Measurements from ENCODE around the gene PCDHAC1.
"Not testable (repeated sequence)": the region's sequence is repeated elsewhere in the genome, so short reads cannot be mapped to it uniquely, and the experiment has no call there.

Gene PCDHAC1, protein sequence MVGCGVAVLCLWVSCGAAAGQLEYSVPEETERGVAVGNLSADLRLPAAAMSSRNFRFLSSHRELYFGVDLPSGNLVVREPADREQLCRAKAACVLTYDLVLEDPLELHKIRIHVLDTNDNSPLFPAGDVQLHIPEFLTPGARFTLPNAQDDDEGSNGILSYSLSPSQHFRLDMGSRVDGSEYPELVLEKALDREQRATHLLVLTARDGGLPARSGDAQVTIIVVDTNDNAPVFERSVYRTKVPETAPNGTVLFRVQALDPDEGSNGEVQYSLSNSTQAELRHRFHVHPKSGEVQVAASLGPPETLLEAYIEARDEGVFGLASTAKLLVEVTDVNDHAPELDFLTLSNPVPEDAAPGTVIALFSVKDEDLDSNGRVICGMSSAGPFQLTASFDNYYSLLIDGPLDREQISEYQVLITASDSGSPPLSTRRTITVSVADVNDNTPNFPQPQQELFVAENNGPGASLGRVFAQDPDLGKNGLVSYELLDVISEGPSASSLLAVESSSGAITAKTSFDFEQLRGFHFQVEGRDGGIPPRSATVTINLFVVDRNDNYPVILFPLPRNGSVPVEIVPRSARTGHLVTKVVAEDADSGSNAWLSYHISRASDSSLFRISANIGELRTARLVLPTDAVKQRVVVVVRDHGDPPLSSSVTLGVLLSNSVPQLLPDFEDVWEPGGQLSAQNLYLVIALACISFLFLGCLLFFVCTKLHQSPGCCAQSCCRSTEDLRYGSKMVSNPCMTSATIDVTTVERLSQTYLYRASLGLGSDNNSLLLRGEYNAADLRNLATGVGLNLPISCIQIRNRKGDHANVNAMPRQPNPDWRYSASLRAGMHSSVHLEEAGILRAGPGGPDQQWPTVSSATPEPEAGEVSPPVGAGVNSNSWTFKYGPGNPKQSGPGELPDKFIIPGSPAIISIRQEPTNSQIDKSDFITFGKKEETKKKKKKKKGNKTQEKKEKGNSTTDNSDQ

DNA sequence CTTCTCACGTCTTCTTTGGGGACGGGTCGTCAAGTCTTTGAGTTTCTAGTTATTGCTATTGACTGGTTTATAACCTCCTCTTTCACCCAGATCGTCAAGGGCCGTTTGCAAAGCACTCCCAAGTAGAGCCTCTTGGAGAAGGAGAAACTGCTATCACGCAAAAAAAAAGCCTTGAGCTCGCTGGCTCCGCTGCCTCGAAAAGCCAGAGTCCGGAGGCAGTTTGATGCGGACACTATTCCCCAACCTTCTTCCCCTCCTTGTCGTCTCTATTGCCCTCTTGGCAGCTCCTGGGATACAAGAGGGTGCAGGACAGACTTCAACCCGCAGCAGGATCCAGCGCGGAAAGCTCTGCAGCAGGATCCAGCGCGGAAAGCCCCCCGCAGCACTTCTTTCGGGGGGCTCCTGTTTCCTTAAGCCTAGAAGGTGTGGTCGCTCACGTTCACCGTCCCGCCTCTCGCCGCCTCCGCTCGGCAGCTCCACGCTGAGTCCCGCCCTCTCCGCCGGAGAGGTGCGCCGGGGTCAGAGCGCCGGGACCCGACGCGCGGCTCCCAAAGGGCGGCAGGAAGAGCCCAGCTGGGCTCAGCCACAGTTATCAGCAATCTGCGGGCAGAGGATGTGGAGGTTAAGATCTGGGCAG lies at the start of gene PCDHAC1:
TSS of gene PCDHAC1 (plus strand) at position 494 of the 637 bp plus-strand sequence. CDS start 594 bp downstream, outside the sequence.
- Histone ChIP-seq H3K4me3 (ENCODE audit: low read length) (peak within 1 kb of the TSS; percentile 55), H3K36me3 (ENCODE audit: insufficient read depth, low read length) (no peaks in the 10 kb centered on the region), H3K4me1 (ENCODE audit: insufficient read depth, low read length) (peaks cover 4% of the 10 kb centered on the region), H3K9me3 (ENCODE audit: low read length) (peaks cover 3% of the 10 kb centered on the region), H2AFZ (ENCODE audit: low read depth, low read length) (peak within 1 kb of the TSS; percentile 33), H3K27me3 (ENCODE audit: insufficient read depth, low read length) (no peaks in the 10 kb centered on the region)

DNA sequence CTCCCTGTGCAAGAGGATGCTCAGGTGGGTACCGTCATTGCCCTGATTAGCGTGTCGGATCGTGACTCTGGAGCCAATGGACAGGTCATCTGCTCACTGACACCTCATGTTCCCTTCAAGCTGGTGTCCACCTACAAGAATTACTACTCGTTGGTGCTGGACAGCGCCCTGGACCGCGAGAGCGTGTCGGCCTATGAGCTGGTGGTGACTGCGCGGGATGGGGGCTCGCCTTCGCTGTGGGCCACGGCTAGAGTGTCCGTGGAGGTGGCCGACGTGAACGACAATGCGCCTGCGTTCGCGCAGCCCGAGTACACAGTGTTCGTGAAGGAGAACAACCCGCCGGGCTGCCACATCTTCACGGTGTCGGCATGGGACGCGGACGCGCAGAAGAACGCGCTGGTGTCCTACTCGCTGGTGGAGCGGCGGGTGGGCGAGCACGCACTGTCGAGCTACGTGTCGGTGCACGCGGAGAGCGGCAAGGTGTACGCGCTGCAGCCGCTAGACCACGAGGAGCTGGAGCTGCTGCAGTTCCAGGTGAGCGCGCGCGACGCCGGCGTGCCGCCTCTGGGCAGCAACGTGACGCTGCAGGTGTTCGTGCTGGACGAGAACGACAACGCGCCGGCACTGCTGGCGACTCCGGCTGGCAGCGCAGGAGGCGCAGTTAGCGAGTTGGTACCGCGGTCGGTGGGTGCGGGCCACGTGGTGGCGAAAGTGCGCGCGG lies 49.4 kb upstream of the PCDHAC1 start:
- H3K4me3 ChIP-seq (ENCODE audit: low read length); H3K27me3 ChIP-seq (ENCODE audit: insufficient read depth, low read length); H3K4me1 ChIP-seq (ENCODE audit: insufficient read depth, low read length); H2AFZ ChIP-seq (ENCODE audit: low read depth, low read length): not testable (repeated sequence)
- Histone ChIP-seq H3K36me3 (ENCODE audit: insufficient read depth, low read length) (peaks cover 18% of the 10 kb centered on the region), H3K9me3 (ENCODE audit: low read length) (peaks cover 26% of the 10 kb centered on the region)

DNA sequence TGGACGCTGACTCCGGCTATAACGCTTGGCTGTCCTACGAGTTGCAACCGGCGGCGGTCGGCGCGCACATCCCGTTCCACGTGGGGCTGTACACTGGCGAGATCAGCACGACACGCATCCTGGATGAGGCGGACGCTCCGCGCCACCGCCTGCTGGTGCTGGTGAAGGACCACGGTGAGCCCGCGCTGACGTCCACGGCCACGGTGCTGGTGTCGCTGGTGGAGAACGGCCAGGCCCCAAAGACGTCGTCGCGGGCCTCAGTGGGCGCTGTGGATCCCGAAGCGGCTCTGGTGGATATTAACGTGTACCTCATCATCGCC lies 48.9 kb upstream of the PCDHAC1 start:
- Histone ChIP-seq H3K27me3 (ENCODE audit: insufficient read depth, low read length) (no peaks in the 10 kb centered on the region), H3K4me1 (ENCODE audit: insufficient read depth, low read length) (no peaks in the 10 kb centered on the region), H3K4me3 (ENCODE audit: low read length) (no peak overlapping the region), H3K9me3 (ENCODE audit: low read length) (peaks cover 28% of the 10 kb centered on the region), H2AFZ (ENCODE audit: low read depth, low read length) (no peak overlapping the region), H3K36me3 (ENCODE audit: insufficient read depth, low read length) (peaks cover 23% of the 10 kb centered on the region)

DNA sequence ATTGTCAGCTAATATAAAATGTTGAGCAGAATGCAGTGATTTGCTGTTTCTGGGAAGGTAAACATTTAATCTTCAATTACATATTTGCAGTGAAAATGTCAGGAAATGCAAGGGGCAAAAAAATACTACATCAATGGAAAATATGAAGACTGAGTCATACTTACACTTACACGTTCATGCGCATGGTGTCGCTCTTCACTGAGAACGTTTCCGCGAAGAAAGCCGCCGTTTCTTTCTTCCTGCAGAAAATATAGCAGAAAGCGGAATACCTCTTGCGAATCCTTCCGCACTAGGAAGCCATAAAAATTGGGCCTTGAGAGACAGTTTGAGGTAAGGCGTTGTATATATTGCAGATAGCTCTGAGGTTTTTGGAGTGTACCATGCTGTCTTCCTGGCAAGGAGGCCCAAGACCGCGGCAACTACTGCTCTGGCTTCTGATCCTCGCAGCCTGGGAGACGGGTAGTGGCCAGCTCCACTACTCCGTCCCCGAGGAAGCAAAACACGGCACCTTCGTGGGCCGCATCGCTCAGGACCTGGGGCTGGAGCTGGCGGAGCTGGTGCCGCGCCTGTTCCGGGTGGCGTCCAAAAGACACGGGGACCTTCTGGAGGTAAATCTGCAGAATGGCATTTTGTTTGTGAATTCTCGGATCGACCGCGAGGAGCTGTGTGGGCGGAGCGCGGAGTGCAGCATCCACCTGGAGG lies 44.1 kb upstream of the PCDHAC1 start, which contains the start of gene PCDHA13:
TSS of gene PCDHA13 (plus strand) at position 236 of the 702 bp plus-strand sequence. CDS start at position 381, 145 bp downstream.
- peak within 1 kb of the TSS; percentile 27 for H3K4me3 ChIP-seq (ENCODE audit: low read length)
- peaks cover 23% of the 10 kb centered on the region for H3K36me3 ChIP-seq (ENCODE audit: insufficient read depth, low read length)
- H3K27me3 ChIP-seq (ENCODE audit: insufficient read depth, low read length), result no peaks in the 10 kb centered on the region

DNA sequence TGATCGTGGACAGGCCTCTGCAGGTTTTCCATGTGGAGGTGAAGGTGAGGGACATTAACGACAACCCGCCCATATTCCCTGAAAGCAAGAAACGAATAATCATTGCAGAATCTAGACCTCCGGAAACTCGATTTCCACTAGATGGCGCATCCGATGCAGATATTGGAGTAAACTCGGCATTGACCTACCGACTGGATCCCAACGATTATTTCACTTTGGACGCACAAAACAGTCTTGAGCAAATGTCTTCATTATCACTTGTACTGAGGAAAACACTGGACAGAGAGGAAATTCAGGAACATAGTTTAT lies 43.6 kb upstream of the PCDHAC1 start:
- peak overlapping the region; percentile 27 for H3K4me3 ChIP-seq (ENCODE audit: low read length)
- no peaks in the 10 kb centered on the region for H3K27me3 ChIP-seq (ENCODE audit: insufficient read depth, low read length)
- no peaks in the 10 kb centered on the region for H3K4me1 ChIP-seq (ENCODE audit: insufficient read depth, low read length)
- peaks cover 32% of the 10 kb centered on the region for H3K9me3 ChIP-seq (ENCODE audit: low read length)
- H3K36me3 ChIP-seq (ENCODE audit: insufficient read depth, low read length), result peaks cover 18% of the 10 kb centered on the region
- no peak overlapping the region for H2AFZ ChIP-seq (ENCODE audit: low read depth, low read length)

More for the DNA sequence above, 44.1 kb upstream of the PCDHAC1 start, which contains the start of gene PCDHA13:
- Histone ChIP-seq H2AFZ (ENCODE audit: low read depth, low read length) (no peak within 1 kb of the TSS), H3K4me1 (ENCODE audit: insufficient read depth, low read length) (no peaks in the 10 kb centered on the region), H3K9me3 (ENCODE audit: low read length) (peaks cover 37% of the 10 kb centered on the region)

DNA sequence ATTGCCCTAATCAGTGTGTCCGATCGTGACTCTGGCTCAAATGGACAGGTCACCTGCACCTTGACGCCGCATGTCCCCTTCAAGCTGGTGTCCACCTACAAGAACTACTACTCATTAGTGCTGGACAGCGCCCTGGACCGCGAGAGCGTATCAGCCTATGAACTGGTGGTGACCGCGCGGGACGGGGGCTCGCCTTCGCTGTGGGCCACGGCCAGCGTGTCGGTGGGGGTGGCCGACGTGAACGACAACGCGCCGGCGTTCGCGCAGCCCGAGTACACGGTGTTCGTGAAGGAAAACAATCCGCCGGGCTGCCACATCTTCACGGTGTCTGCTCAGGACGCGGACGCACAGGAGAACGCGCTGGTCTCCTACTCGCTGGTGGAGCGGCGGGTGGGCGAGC lies 42.7 kb upstream of the PCDHAC1 start:
- no peaks in the 10 kb centered on the region for H3K4me1 ChIP-seq (ENCODE audit: insufficient read depth, low read length)
- H3K9me3 ChIP-seq (ENCODE audit: low read length), result peaks cover 29% of the 10 kb centered on the region
- H3K36me3 ChIP-seq (ENCODE audit: insufficient read depth, low read length), result peaks cover 13% of the 10 kb centered on the region
- H3K27me3 ChIP-seq (ENCODE audit: insufficient read depth, low read length), result no peaks in the 10 kb centered on the region
- no peak overlapping the region for H2AFZ ChIP-seq (ENCODE audit: low read depth, low read length)
- H3K4me3 ChIP-seq (ENCODE audit: low read length), result no peak overlapping the region

DNA sequence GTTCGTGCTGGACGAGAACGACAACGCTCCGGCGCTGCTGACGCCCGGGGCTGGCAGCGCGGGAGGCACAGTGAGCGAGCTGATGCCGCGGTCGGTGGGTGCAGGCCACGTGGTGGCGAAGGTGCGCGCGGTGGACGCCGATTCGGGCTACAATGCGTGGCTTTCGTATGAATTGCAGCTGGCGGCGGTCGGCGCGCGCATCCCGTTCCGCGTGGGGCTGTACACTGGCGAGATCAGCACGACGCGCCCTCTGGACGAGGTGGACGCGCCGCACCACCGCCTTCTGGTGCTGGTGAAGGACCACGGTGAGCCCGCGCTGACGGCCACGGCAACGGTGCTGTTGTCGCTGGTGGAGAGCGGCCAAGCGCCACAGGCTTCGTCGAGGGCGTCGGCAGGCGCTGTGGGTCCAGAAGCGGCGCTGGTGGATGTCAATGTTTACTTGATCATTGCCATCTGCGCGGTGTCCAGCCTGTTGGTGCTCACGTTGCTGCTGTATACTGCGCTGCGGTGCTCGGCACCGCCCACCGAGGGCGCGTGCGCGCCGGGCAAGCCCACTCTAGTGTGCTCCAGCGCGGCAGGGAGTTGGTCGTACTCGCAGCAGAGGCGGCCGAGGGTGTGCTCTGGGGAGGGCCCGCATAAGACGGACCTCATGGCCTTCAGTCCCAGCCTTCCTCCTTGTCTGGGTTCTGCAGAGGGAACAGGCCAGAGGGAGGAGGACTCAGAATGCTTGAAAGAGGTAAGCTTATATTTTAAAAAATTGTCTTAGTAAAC lies 42.0 kb upstream of the PCDHAC1 start:
- peaks cover 29% of the 10 kb centered on the region for H3K9me3 ChIP-seq (ENCODE audit: low read length)
- H3K4me1 ChIP-seq (ENCODE audit: insufficient read depth, low read length), result no peaks in the 10 kb centered on the region
- H3K4me3 ChIP-seq (ENCODE audit: low read length), result no peak overlapping the region
- H2AFZ ChIP-seq (ENCODE audit: low read depth, low read length), result no peak overlapping the region
- H3K36me3 ChIP-seq (ENCODE audit: insufficient read depth, low read length), result peaks cover 13% of the 10 kb centered on the region
- no peaks in the 10 kb centered on the region for H3K27me3 ChIP-seq (ENCODE audit: insufficient read depth, low read length)

DNA sequence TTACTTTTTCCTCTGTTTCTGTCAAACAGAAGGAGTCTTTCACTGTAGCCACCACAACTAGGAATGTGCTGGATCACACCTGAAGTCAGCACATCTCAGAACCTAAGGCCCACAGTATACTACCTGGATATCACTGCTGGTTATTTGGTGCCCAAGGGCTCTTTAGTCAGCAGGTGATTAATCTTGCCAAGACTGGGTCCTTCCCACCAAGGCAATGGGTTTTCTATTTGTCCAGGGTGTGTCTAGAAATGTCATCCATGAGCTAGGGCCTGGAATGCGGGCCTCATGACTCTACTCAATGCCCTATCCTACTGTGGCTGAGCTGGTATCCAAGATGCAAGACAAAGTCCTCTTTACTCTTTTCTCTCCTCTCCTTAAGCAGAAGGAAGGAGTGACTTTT lies 9.8 kb upstream of the PCDHAC1 start:
- no peak overlapping the region for H2AFZ ChIP-seq (ENCODE audit: low read depth, low read length)
- H3K4me1 ChIP-seq (ENCODE audit: insufficient read depth, low read length), result no peaks in the 10 kb centered on the region
- H3K4me3 ChIP-seq (ENCODE audit: low read length), result no peak overlapping the region
- H3K36me3 ChIP-seq (ENCODE audit: insufficient read depth, low read length), result no peaks in the 10 kb centered on the region
- H3K27me3 ChIP-seq (ENCODE audit: insufficient read depth, low read length), result no peaks in the 10 kb centered on the region
- H3K9me3 ChIP-seq (ENCODE audit: low read length), result peaks cover 3% of the 10 kb centered on the region

DNA sequence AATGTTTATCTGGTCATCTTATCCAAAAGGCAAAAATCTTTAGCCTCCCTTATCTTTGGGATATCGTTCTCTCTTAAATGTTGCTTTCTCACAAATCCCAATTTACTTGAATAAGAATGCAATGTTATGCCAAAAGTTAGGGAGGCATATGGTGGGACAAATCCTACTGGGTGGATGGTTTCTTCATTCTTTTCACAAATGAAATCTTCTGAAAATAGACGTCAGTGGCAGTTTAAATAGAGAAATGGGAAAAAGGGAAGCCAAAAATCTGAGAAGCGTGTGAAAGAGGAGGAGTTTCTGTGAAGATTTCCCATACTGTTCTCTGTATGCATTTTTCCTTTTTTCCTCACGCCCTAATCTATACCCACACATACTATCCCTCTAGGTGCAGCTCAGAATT lies 2.5 kb upstream of the PCDHAC1 start:
- Histone ChIP-seq H3K4me3 (ENCODE audit: low read length) (no peak overlapping the region), H3K27me3 (ENCODE audit: insufficient read depth, low read length) (no peaks in the 10 kb centered on the region)

DNA sequence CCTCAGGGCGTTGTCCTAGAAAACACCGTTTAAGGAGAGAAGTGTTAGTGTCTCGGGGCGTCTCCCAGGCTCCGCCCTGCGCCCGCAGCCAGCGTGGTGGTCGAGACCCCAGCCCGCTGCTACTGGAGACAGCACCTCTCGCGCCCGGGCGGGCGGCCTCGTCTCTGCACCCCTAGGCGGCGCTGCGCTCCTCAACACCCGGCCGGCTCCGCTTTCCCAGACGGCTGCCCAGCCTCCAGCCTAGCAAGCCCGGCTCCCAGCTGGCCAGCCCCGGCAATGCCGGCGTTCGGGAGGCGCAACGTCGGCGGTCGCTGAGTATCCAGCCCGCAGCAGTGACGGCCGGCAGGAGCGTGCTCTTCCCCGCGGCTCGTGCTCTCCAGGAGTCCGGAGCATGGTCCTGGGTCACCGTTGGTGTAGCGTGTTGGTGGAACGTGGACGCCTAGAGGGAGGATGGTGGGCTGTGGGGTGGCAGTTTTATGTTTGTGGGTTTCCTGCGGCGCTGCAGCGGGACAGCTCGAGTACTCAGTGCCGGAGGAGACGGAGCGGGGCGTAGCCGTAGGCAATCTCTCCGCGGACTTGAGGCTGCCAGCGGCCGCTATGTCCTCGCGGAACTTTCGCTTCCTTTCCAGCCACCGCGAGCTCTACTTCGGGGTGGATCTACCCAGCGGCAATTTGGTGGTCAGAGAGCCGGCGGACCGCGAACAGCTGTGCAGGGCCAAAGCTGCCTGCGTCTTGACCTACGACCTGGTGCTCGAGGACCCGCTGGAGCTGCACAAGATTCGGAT lies 536 bp downstream of the PCDHAC1 start:
- Histone ChIP-seq H2AFZ (ENCODE audit: low read depth, low read length) (peak overlapping the region; percentile 33), H3K4me3 (ENCODE audit: low read length) (peak overlapping the region; percentile 55), H3K4me1 (ENCODE audit: insufficient read depth, low read length) (peaks cover 4% of the 10 kb centered on the region), H3K27me3 (ENCODE audit: insufficient read depth, low read length) (no peaks in the 10 kb centered on the region), H3K9me3 (ENCODE audit: low read length) (peaks cover 3% of the 10 kb centered on the region), H3K36me3 (ENCODE audit: insufficient read depth, low read length) (no peaks in the 10 kb centered on the region)

More for the DNA sequence above, 2.5 kb upstream of the PCDHAC1 start:
- Histone ChIP-seq H3K4me1 (ENCODE audit: insufficient read depth, low read length) (peaks cover 4% of the 10 kb centered on the region), H3K36me3 (ENCODE audit: insufficient read depth, low read length) (no peaks in the 10 kb centered on the region), H2AFZ (ENCODE audit: low read depth, low read length) (no peak overlapping the region), H3K9me3 (ENCODE audit: low read length) (peaks cover 3% of the 10 kb centered on the region)

DNA sequence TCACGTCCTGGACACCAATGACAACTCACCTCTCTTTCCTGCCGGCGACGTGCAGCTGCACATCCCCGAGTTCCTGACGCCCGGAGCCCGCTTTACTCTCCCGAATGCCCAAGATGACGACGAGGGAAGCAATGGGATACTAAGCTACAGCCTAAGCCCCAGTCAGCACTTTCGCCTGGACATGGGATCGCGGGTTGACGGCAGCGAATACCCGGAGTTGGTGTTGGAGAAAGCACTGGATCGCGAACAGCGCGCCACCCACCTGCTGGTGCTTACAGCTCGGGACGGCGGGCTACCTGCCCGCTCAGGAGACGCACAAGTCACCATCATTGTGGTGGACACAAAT lies 1.1 kb downstream of the PCDHAC1 start:
- peaks cover 4% of the 10 kb centered on the region for H3K4me1 ChIP-seq (ENCODE audit: insufficient read depth, low read length)
- no peaks in the 10 kb centered on the region for H3K36me3 ChIP-seq (ENCODE audit: insufficient read depth, low read length)
- peak overlapping the region; percentile 55 for H3K4me3 ChIP-seq (ENCODE audit: low read length)
- peaks cover 3% of the 10 kb centered on the region for H3K9me3 ChIP-seq (ENCODE audit: low read length)
- H2AFZ ChIP-seq (ENCODE audit: low read depth, low read length), result no peak overlapping the region
- H3K27me3 ChIP-seq (ENCODE audit: insufficient read depth, low read length), result no peaks in the 10 kb centered on the region
